Uterus (tissue), 2 donors: ENCODE data around the gene LHX4.

ENCODE experiments used
- POLR2A ChIP-seq, 2 donors: fragments of 450-650 bp; IDR thresholded peaks; one replicate each; pipeline ENCODE4 v1.6.1; 2016; ENCODE audit warnings: antibody characterized with exemption in 2 of 2, mild to moderate bottlenecking in 1 of 2, moderate library complexity in 1 of 2
- TF ChIP-seq, protein P1 (sequence below), 4 experiments: fragments of 200-600 bp in 2 of 4; fragments of 450-650 bp in 2 of 4; sonication (generic) in 2 of 4; IDR thresholded peaks; one replicate each; pipeline ENCODE4 v1.5.1; 2016 to 2019; ENCODE audit warnings: antibody characterized with exemption in 4 of 4, mild to moderate bottlenecking in 2 of 4, moderate library complexity in 1 of 4

DNA sequence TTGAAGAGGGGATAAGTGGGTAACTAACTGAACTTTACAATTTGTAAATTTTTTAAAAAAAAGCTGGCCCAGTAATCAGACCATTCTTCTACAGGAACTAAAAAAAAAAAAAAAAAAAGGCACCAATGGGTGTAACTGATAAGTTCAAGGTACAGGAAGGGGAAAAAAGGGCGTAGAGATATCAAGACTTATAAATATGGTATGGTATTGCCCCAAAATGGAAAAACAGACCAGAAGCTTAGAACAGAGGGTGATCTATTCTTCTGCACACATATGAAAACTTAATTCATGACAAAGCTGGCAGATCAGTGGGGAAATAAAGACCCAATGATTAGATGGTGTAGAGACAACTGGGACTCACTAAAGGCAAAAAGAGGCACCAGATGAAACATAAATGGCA is 58.9 kb downstream of the LHX4 start:
- TF ChIP-seq, protein P1, sequence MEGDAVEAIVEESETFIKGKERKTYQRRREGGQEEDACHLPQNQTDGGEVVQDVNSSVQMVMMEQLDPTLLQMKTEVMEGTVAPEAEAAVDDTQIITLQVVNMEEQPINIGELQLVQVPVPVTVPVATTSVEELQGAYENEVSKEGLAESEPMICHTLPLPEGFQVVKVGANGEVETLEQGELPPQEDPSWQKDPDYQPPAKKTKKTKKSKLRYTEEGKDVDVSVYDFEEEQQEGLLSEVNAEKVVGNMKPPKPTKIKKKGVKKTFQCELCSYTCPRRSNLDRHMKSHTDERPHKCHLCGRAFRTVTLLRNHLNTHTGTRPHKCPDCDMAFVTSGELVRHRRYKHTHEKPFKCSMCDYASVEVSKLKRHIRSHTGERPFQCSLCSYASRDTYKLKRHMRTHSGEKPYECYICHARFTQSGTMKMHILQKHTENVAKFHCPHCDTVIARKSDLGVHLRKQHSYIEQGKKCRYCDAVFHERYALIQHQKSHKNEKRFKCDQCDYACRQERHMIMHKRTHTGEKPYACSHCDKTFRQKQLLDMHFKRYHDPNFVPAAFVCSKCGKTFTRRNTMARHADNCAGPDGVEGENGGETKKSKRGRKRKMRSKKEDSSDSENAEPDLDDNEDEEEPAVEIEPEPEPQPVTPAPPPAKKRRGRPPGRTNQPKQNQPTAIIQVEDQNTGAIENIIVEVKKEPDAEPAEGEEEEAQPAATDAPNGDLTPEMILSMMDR (IDR thresholded peaks at IDR 0.05), result no peak
- no peak for TF ChIP-seq POLR2A (IDR thresholded peaks at IDR 0.05)
